Aorta (tissue), 4 donors: Measurements from ENCODE around the gene PSMC3IP. TPM values are rescaled to one million over a fixed set of nuclear protein-coding genes. Genes with fewer than 3 reads are reported as not detected.

Experiments
- polyA plus RNA-seq, 2 donors: library from polyadenylated mRNA; stranded (reverse); fragments of 200-250 nt; gene quantifications; one replicate each; pipeline ENCODE4 v1.2.3, GENCODE V29; 2013
- total RNA-seq, 2 donors: library from RNA; stranded (reverse); fragmentation: NEBNext Ultra II Directional; extraction: Animal tissue kit (Norgen Biotek cat#: 25700); gene quantifications; one replicate each; pipeline ENCODE4 v1.2.1, GENCODE V29; 2021
- donor health status: healthy with polysubstance abuse.
- donor health status: Bipolar disorder and iron deficiency.
- donor health status: DM: no; HTN: no; CAD: no.
- donor health status: DM: yes; HTN: yes; CAD: no.

Gene PSMC3IP
- total and polyA plus RNA-seq, 4 donors = 3.8 to 14.4 (median 4.6) TPM

Other genes starting within 250 kb of the PSMC3IP start
- 100 to 1,000 TPM; 279 to 297 TPM for gene STAT3, start 189.3 kb downstream of the PSMC3IP start, total RNA-seq
- 10 to 100 TPM; 34.1 to 78.3 TPM for gene STAT3, start 189.3 kb downstream of the PSMC3IP start, polyA plus RNA-seq
- 100 to 1,000 TPM; 569 to 643 TPM for gene CAVIN1, start 154.5 kb downstream of the PSMC3IP start, total RNA-seq
- 100 to 1,000 TPM; 350 to 422 TPM for gene CAVIN1, start 154.5 kb downstream of the PSMC3IP start, polyA plus RNA-seq
- gene ATP6V0A1, start 118.9 kb downstream of the PSMC3IP start, total RNA-seq = 100 to 1,000 TPM in 1 of 2 donors, 10 to 100 TPM in 1; 96.2 to 111 TPM
- 10 to 100 TPM; 13.4 to 47.5 TPM for gene ATP6V0A1, start 118.9 kb downstream of the PSMC3IP start, polyA plus RNA-seq
- 10 to 100 TPM; 38.8 to 41.9 TPM for gene NAGLU, start 41.5 kb downstream of the PSMC3IP start, total RNA-seq
- gene NAGLU, start 41.5 kb downstream of the PSMC3IP start, polyA plus RNA-seq = 10 to 100 TPM; 22.3 to 75.0 TPM
- gene HSD17B1, start 24.8 kb downstream of the PSMC3IP start, total RNA-seq = 1 to 10 TPM in 1 of 2 donors, under 1 TPM in 1; 0.62 to 1.3 TPM
- gene HSD17B1, start 24.8 kb downstream of the PSMC3IP start, polyA plus RNA-seq = 1 to 10 TPM in 1 of 2 donors, under 1 TPM in 1; 0.50 to 7.6 TPM
- gene COASY, start 15.6 kb downstream of the PSMC3IP start, total RNA-seq = 10 to 100 TPM; 34.0 to 43.2 TPM
- 10 to 100 TPM; 23.0 to 89.5 TPM for gene COASY, start 15.6 kb downstream of the PSMC3IP start, polyA plus RNA-seq
- gene MLX, start 10.6 kb downstream of the PSMC3IP start, total RNA-seq = 10 to 100 TPM; 31.9 to 34.2 TPM
- 10 to 100 TPM; 33.8 to 38.6 TPM for gene MLX, start 10.6 kb downstream of the PSMC3IP start, polyA plus RNA-seq
- gene RETREG3, start 31.6 kb upstream of the PSMC3IP start, total RNA-seq = 10 to 100 TPM; 42.9 to 54.1 TPM
- 10 to 100 TPM; 11.5 to 27.6 TPM for gene RETREG3, start 31.6 kb upstream of the PSMC3IP start, polyA plus RNA-seq
- gene TUBG1, start 32.0 kb upstream of the PSMC3IP start, total RNA-seq = 10 to 100 TPM; 21.5 to 24.9 TPM
- 10 to 100 TPM; 15.7 to 19.5 TPM for gene TUBG1, start 32.0 kb upstream of the PSMC3IP start, polyA plus RNA-seq
- gene TUBG2, start 81.6 kb upstream of the PSMC3IP start, total RNA-seq = 10 to 100 TPM; 23.4 to 42.6 TPM
- gene TUBG2, start 81.6 kb upstream of the PSMC3IP start, polyA plus RNA-seq = 10 to 100 TPM; 23.9 to 72.2 TPM
- 10 to 100 TPM; 27.0 to 47.5 TPM for gene PLEKHH3, start 99.3 kb upstream of the PSMC3IP start, total RNA-seq
- 10 to 100 TPM; 10.0 to 59.3 TPM for gene PLEKHH3, start 99.3 kb upstream of the PSMC3IP start, polyA plus RNA-seq
- 1 to 10 TPM; 2.5 to 3.4 TPM for gene CCR10, start 104.1 kb upstream of the PSMC3IP start, total RNA-seq
- gene CCR10, start 104.1 kb upstream of the PSMC3IP start, polyA plus RNA-seq = 1 to 10 TPM in 1 of 2 donors, under 1 TPM in 1; 0.50 to 3.7 TPM
- 10 to 100 TPM in 1 of 2 donors, 1 to 10 TPM in 1; 7.6 to 25.8 TPM for gene CNTNAP1, start 104.8 kb upstream of the PSMC3IP start, total RNA-seq
- 10 to 100 TPM in 1 of 2 donors, 1 to 10 TPM in 1; 1.0 to 11.5 TPM for gene CNTNAP1, start 104.8 kb upstream of the PSMC3IP start, polyA plus RNA-seq
- gene EZH1, start 167.3 kb upstream of the PSMC3IP start, total RNA-seq = 10 to 100 TPM; 62.5 to 72.4 TPM
- gene EZH1, start 167.3 kb upstream of the PSMC3IP start, polyA plus RNA-seq = 10 to 100 TPM; 22.4 to 41.7 TPM
- 10 to 100 TPM; 27.1 to 77.7 TPM for gene RAMP2, start 183.5 kb upstream of the PSMC3IP start, total RNA-seq
- gene RAMP2, start 183.5 kb upstream of the PSMC3IP start, polyA plus RNA-seq = 10 to 100 TPM in 1 of 2 donors, 1 to 10 TPM in 1; 8.1 to 14.5 TPM
- 10 to 100 TPM; 31.2 to 33.8 TPM for gene VPS25, start 195.7 kb upstream of the PSMC3IP start, total RNA-seq
- gene VPS25, start 195.7 kb upstream of the PSMC3IP start, polyA plus RNA-seq = 10 to 100 TPM; 45.5 to 46.8 TPM
- under 1 TPM; 0.19 to 0.24 TPM for gene WNK4, start 202.9 kb upstream of the PSMC3IP start, total RNA-seq
- gene WNK4, start 202.9 kb upstream of the PSMC3IP start, polyA plus RNA-seq = 1 to 10 TPM in 1 of 2 donors, not detected in 1; 1.1 TPM
- 10 to 100 TPM; 31.7 to 34.8 TPM for gene COA3, start 221.0 kb upstream of the PSMC3IP start, total RNA-seq
- gene COA3, start 221.0 kb upstream of the PSMC3IP start, polyA plus RNA-seq = 100 to 1,000 TPM in 1 of 2 donors, 10 to 100 TPM in 1; 75.9 to 117 TPM
- under 1 TPM in 1 of 2 donors, not detected in 1; 0.81 TPM for gene CNTD1, start 221.1 kb upstream of the PSMC3IP start, total RNA-seq
- gene CNTD1, start 221.1 kb upstream of the PSMC3IP start, polyA plus RNA-seq = 1 to 10 TPM in 1 of 2 donors, under 1 TPM in 1; 0.33 to 2.1 TPM
- 10 to 100 TPM; 66.9 to 76.9 TPM for gene BECN1, start 246.6 kb upstream of the PSMC3IP start, total RNA-seq
- 100 to 1,000 TPM in 1 of 2 donors, 10 to 100 TPM in 1; 67.8 to 105 TPM for gene BECN1, start 246.6 kb upstream of the PSMC3IP start, polyA plus RNA-seq